Right lobe of liver (tissue), 4 donors: ENCODE measurements around the gene ZNF660.

Source experiments
- CTCF ChIP-seq, 4 donors: fragments of 200-600 bp in 3 of 4; fragments of 450-650 bp in 1 of 4; IDR thresholded peaks; one replicate each; pipeline versions ENCODE4 v1.5.1 to v1.8.0; 2016 to 2022; ENCODE audit warnings: antibody characterized with exemption in 4 of 4, mild to moderate bottlenecking in 2 of 4
- POLR2A ChIP-seq: fragments of 450-650 bp; IDR thresholded peaks from one replicate; pipeline ENCODE4 v1.6.1; 2017; ENCODE audit warnings: antibody characterized with exemption, mild to moderate bottlenecking
- donor health status: DM: no; HTN: no; CAD: no.
- donor health status: DM: no; HTN: no; CAD: no.
- donor health status: DM: no; HTN: yes; CAD: no.

- TF ChIP-seq CTCF (IDR thresholded peaks at IDR 0.05) = no peak
- no peak for TF ChIP-seq POLR2A
These were observed 17.0 kb downstream of the ZNF660 start for GRCh38 chr3:44601749-44602148.
